Uterus (tissue), 4 donors: ENCODE results near the gene ASIP. TPM values are rescaled to one million over a fixed set of nuclear protein-coding genes. Genes with fewer than 3 reads are reported as not detected.

ENCODE experiments used
- DNase-seq, 2 donors: peaks; one replicate each; pipeline ENCODE4 v3.0.0-alpha.2; 2019 to 2020
- H3K27ac ChIP-seq, 2 donors: fragments of 200-600 bp; sonication (generic); 1 replicate in 1 of 2; 2 replicates in 1 of 2; pipeline ENCODE4 v1.5.1; 2016 to 2018
- H3K27me3 ChIP-seq, 2 donors: fragments of 200-600 bp; sonication (generic); one replicate each; pipeline ENCODE4 v1.5.1; 2018 to 2019; ENCODE audit warnings: control low read depth in 1 of 2
- H3K36me3 ChIP-seq, 2 donors: fragments of 200-600 bp; sonication (generic); one replicate each; pipeline ENCODE4 v1.5.1; 2019; ENCODE audit warnings: control low read depth in 1 of 2
- H3K4me1 ChIP-seq, 2 donors: fragments of 200-600 bp; sonication (generic); one replicate each; pipeline ENCODE4 v1.5.1; 2018 to 2019; ENCODE audit warnings: control low read depth in 1 of 2
- H3K4me3 ChIP-seq, 2 donors: fragments of 200-600 bp; sonication (generic); 1 replicate in 1 of 2; 2 replicates in 1 of 2; pipeline ENCODE4 v1.5.1; 2018 to 2019; ENCODE audit warnings: mild to moderate bottlenecking in 1 of 2
- H3K9me3 ChIP-seq, 2 donors: fragments of 200-600 bp; sonication (generic); one replicate each; pipeline ENCODE4 v1.5.1; 2019; ENCODE audit warnings: control low read depth in 1 of 2
- POLR2A ChIP-seq, 2 donors: fragments of 450-650 bp; IDR thresholded peaks; one replicate each; pipeline ENCODE4 v1.6.1; 2016; ENCODE audit warnings: antibody characterized with exemption in 2 of 2, mild to moderate bottlenecking in 1 of 2, moderate library complexity in 1 of 2
- intact Hi-C: fragments of 100-400 bp; cut with DNase I; formaldehyde crosslinking; loops from one replicate; pipeline ENCODE4 v1.15.1; 2023; ENCODE audit warnings: low total_unique reads
- total RNA-seq, 4 donors: library from RNA; depleted of rRNA in 3 of 4; stranded (reverse); fragments of >200 nt in 3 of 4; gene quantifications; one replicate each; pipeline versions ENCODE4 v1.1.0 to v1.2.4, GENCODE V29; 2014 to 2023
- TF ChIP-seq, protein P1 (sequence below), 4 experiments: fragments of 200-600 bp in 2 of 4; fragments of 450-650 bp in 2 of 4; sonication (generic) in 2 of 4; IDR thresholded peaks; one replicate each; pipeline ENCODE4 v1.5.1; 2016 to 2019; ENCODE audit warnings: antibody characterized with exemption in 4 of 4, mild to moderate bottlenecking in 2 of 4, moderate library complexity in 1 of 4
- donor health status: DM: yes; HTN: yes; CAD: no.

ASIP gene
- total RNA-seq, 4 donors from 2014 or later = not detected

DNA sequence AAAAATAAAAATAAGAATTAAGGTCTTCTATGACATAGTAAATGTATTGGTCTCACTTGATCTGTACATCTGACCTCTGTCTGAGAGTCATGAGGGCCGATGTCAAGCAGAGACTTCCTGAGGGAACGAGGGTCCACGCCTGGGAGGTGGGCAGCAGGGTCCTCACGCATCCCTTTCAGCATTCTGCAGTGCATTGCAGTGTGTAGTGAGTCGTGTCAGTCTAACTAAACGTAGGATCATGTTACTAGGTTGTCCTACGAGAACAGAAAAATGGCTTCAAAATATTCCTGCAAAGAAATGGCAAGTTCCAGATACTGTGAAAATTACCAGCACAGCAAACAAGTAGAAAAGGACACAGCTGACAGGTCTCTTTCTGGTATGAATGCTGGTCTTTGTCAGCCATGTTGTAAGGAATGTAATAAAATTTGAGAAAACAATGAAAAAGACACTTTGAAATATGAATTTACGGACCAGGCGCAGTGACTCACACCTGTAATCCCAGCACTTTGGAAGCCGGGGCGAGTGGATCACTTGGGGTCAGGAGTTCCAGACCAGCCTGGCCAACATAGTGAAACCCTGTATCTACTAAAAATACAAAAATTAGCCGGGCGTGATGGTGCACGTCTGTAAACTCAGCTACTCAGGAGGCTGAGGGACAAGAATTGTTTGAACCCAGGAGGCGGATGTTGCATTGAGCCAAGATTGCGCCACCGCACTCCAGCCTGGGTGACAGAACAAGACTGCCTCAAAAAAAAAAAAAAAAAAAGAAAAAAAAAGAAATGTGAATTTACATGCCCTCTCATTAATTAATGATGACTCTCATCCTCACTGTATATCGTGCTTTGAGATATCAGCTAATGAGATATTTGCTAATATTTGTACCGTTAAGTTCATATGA lies 64.4 kb downstream of the ASIP start:
- TF ChIP-seq, protein P1, sequence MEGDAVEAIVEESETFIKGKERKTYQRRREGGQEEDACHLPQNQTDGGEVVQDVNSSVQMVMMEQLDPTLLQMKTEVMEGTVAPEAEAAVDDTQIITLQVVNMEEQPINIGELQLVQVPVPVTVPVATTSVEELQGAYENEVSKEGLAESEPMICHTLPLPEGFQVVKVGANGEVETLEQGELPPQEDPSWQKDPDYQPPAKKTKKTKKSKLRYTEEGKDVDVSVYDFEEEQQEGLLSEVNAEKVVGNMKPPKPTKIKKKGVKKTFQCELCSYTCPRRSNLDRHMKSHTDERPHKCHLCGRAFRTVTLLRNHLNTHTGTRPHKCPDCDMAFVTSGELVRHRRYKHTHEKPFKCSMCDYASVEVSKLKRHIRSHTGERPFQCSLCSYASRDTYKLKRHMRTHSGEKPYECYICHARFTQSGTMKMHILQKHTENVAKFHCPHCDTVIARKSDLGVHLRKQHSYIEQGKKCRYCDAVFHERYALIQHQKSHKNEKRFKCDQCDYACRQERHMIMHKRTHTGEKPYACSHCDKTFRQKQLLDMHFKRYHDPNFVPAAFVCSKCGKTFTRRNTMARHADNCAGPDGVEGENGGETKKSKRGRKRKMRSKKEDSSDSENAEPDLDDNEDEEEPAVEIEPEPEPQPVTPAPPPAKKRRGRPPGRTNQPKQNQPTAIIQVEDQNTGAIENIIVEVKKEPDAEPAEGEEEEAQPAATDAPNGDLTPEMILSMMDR (IDR thresholded peaks at IDR 0.05) = no peak
- no peak for TF ChIP-seq POLR2A (IDR thresholded peaks at IDR 0.05)
- H3K27me3 ChIP-seq = no peaks in the 10 kb centered on the region
- intact Hi-C loops = no loop called here
- H3K4me3 ChIP-seq = no peak overlapping the region
- no peak for DNase-seq
- no peaks in the 10 kb centered on the region for H3K36me3 ChIP-seq
- no peaks in the 10 kb centered on the region for H3K9me3 ChIP-seq
- no peaks in the 10 kb centered on the region for H3K4me1 ChIP-seq
- H3K27ac ChIP-seq = no peak overlapping the region

DNA sequence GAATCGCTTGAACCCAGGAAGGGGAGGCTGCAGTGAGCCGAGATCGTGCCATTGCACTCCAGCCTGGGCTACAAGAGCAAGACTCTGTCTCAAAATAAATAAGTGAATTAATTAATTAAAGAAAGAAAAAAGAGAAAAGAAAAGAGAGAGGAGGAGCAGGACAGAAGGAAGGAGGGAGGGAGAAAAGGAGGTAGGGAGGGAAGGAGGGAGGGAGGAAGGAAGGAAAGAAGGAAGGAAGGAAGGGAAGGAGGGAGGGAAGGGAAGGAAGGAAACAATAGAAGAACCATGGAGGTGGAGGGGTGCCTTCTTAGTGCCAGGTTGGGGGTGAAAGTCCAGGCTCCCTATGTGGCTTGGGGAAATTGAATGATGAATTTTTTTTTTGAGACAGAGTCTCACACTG lies 68.5 kb downstream of the ASIP start:
- no peak for DNase-seq
- intact Hi-C loops = no loop called here

DNA sequence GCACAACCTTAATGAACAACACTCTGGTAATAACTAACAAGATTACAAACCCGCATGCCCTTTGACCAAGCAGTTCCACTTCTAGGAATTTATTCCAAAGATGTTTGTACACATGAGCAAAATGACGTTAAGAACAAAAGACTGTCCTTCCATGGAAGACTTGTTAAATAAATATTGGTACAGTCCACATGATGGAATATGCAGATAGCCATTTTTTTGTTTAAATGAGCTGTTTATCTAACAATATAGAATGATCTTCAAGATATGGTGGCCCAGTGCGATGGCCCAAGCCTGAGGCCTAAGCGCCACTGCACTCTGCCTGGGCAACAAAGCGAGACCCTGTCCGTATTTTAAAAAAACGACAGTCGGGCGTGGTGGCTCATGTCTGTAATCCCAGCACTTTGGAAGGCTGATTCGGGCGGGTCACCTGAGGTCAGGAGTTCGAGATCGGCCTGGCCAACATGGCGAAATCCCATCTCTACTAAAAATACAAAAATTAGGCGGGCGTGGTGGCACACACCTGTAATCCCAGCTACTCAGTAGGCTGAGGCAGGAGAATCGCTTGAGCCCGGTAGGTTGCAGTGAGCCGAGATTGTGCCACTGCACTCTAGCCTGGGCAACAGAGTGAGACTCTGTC lies 69.4 kb downstream of the ASIP start:
- Histone ChIP-seq H3K4me3 (no peak overlapping the region), H3K9me3 (no peaks in the 10 kb centered on the region), H3K27ac (no peak overlapping the region), H3K4me1 (peaks cover 0 to 6% of the 10 kb centered on the region in 2 donors), H3K27me3 (no peaks in the 10 kb centered on the region), H3K36me3 (no peaks in the 10 kb centered on the region)
- intact Hi-C loops = no loop called here
- DNase-seq = no peak
- no peak for TF ChIP-seq POLR2A (IDR thresholded peaks at IDR 0.05)

More for the DNA sequence above, 68.5 kb downstream of the ASIP start:
- Histone ChIP-seq H3K4me3 (no peak overlapping the region), H3K9me3 (no peaks in the 10 kb centered on the region), H3K27me3 (no peaks in the 10 kb centered on the region), H3K36me3 (no peaks in the 10 kb centered on the region), H3K4me1 (peaks cover 0 to 6% of the 10 kb centered on the region in 2 donors), H3K27ac (no peak overlapping the region)
- no peak for TF ChIP-seq POLR2A (IDR thresholded peaks at IDR 0.05)
- TF ChIP-seq, protein P1 (IDR thresholded peaks at IDR 0.05) = no peak

DNA sequence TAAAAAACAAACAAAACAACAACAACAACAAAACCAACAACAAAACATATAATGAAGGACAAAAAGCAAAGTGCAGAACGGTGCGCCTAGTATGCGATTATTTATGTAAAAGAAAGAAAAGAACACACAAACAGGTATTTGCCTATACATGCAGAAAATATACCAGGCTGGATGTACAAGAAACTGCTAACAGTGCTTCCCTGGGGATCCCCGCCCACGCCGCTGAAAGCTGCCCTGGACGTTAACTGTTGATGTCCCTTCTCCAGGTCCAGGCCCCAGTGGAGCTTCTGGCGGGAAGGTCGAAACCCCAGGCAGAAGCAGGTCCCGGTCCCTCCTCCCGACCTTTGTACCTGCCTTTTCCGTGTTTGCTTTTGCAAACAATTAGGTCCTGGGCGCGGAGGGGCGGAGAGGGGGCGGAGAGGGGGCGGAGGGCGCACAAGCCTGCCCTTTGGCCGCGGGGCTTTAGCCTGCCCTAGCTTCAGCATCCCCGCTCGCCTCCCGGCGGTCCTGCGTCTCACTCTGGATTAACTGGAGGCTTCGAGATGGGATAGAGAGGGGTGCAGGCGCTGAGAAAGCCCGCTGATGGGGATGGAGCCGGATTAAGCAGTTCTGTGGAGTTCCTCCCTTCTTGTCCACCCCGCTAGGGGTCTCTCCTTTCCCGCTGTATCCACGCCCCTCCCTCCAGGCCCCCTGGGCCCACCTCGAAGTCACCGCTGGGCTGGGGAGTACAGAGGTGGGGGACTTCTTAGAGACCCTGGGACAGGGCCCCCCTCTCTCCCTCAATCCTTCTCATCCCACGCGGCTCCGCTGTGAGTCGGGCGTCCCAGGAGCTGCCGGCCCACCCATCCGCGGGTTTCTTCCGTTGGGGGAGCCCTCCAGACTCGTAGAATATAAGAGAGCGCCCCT lies 70.1 kb downstream of the ASIP start:
- Histone ChIP-seq H3K9me3 (no peaks in the 10 kb centered on the region), H3K4me3 (peak overlapping the region in 1 of 2 donors; percentile 5), H3K36me3 (no peaks in the 10 kb centered on the region), H3K27ac (no peak overlapping the region), H3K27me3 (no peaks in the 10 kb centered on the region), H3K4me1 (peaks cover 0 to 6% of the 10 kb centered on the region in 2 donors)
- peak in 1 of 2 donors; percentile 23 for DNase-seq
- TF ChIP-seq POLR2A (IDR thresholded peaks at IDR 0.05) = no peak
- TF ChIP-seq, protein P1 (IDR thresholded peaks at IDR 0.05) = no peak
- intact Hi-C loops = no loop called here

DNA sequence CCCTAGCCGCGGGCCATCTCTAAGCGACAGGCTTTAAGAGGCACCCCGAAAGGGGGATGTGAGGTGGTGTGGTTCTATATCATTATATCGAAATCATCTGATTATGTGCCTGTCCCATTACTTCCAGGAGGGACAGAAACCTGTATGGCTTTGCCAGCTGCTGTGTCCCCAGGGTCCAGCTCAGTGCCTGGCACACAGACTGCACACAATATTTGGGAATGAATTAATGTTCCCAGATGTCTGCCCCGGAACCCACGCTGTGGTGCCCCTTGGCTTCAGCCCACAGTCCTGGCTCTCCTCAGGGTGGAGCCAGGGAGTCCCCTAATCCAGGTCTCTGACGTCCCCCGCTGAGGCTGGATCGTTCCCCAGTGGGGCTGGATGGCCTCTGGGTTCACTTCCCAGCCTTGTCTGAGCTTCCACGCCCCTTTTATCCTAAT lies 70.8 kb downstream of the ASIP start:
- H3K9me3 ChIP-seq = no peaks in the 10 kb centered on the region
- intact Hi-C loops = no loop called here
- H3K27ac ChIP-seq = no peak overlapping the region
- H3K27me3 ChIP-seq = no peaks in the 10 kb centered on the region
- no peak for DNase-seq
- H3K36me3 ChIP-seq = no peaks in the 10 kb centered on the region
- peak overlapping the region in 1 of 2 donors; percentile 5 for H3K4me3 ChIP-seq
- TF ChIP-seq POLR2A (IDR thresholded peaks at IDR 0.05) = no peak
- TF ChIP-seq, protein P1 (IDR thresholded peaks at IDR 0.05) = no peak
- H3K4me1 ChIP-seq = peaks cover 0 to 6% of the 10 kb centered on the region in 2 donors
